HG03135 (cell line): ENCODE data around the gene DCP1B.

ENCODE experiments used
- ATAC-seq: cut with Tn5 transposase; IDR thresholded peaks from one replicate; pipeline ENCODE4 v1.9.1; 2021; ENCODE audit warnings: mild to moderate bottlenecking, moderate library complexity; ENCODE audit not compliant: unreplicated experiment

DCP1B gene

GRCh38 chr12:1935700-1936378 is 68.4 kb downstream of the DCP1B start:
- ATAC-seq: no peak

- no peak for ATAC-seq
Measured at GRCh38 chr12:1935242-1935641, 69.0 kb downstream of the DCP1B start.

GRCh38 chr12:1934831-1935230 is 69.4 kb downstream of the DCP1B start:
- ATAC-seq: no peak

GRCh38 chr12:1934068-1934467 is 70.2 kb downstream of the DCP1B start:
- no peak for ATAC-seq

DNA sequence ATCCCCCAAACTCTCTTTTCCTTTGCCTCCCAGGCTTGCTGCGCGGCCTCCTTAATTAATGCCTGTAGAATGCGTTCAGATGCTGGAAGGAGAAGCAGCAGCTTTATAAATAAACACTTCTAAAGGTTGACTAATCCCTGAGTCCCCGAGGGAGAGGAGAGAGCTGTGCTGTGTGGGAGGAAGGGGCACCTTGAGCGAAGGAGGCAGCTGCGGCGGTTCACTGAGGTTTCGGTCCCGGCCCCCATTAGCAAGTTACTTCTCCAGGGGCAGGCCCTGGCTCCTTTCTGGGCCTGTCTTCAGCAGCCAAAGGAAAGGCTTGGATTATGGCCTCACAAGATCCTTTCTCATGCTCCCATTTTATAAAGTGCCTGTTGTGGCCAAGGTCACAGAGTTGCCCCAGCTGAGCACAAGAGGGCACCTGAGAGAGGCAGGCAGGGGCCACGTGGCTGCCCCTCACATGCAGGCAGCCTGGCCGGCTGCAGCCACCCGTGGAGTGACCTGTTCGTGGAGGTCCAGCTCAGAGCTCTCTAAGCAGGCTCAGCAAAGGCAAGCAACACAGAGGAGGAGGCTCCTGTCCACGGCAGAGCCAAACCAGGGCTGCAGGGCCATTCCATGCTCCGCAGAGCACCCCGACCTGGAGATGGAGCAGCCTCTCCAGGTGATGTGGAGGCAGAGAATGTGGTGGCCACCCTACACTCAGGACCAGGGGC is 70.8 kb downstream of the DCP1B start:
- no peak for ATAC-seq

DNA sequence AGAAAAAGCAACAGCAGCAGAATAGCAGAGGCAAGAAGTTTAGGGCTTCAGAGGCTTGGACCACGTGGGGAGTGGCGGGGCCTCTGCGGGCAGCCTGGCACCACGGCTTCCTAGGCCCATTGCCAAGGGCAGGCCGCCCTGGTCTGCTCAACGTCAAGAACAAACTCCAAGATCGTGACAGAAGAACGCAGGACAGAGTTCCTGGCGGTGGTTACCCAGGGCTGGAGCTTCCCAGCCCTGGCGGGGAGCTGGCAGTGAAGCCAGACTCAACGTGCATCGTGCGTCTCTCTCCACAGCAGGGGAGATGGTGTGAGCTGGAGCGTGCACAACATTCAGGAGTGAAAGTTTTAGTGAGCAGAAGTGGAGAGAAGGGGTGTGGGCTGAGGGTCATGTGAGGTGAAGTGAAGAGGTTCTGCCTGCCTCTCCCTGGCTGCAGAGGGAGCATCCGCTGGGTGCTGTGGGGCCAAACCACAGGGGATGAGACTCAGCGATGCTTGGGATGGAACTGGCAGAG is 71.9 kb downstream of the DCP1B start:
- ATAC-seq: no peak

DNA sequence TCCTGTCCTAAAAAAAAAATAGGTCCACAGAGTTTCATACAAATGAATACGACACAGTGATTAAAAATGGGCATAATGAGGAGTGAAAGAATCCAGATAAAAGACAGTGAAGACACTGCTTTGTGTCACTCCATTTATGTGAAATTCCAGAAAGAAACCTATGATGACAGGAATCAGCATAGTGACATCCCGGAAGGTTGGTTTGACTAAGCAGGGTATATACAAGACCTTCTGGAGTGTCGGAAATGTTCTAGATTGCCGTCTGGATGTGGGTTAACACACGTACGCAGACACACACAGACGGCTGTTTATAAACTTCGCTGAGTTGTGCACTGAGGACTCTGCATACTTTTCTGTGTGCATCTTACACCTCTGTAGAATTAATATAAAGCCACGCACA is 72.6 kb downstream of the DCP1B start:
- ATAC-seq: no peak

DNA sequence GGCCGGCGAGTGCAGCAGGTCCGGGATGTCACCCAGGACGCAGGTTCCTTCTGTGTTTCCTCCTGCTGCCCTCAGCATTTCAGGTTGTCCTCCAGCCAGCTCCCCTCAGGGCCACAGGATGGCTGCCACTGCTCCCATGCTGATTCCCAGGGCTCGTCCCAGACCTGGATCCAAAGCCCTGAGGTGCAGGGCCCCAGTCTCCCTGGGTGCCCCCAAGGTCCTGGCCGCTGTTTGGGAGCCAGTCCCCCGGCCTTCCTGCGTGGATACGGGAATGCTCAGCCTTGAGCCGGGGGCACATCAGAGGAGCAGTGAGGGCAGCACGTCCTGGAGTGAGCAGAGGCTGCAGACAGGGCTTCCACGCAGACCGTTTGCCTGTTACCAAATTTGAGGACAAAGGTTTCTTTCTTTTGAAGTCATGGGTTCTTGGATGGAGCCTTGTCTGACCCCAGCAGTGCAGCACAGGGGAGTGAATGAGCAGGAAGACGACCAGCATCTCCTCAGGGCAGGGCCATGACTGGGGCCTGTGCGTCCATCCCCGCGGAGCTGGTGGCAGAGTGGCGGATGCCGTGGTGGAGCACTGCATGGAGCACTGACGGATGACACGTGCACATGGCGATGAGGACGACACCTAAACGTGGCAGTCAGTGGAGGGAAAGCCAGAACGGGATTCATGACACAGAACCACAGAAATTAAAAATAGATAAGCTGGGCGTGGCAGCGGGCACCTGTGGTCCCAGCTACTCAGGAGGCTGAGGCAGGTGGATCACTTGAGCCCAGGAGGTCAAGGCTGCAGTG is 73.3 kb downstream of the DCP1B start:
- no peak for ATAC-seq

DNA sequence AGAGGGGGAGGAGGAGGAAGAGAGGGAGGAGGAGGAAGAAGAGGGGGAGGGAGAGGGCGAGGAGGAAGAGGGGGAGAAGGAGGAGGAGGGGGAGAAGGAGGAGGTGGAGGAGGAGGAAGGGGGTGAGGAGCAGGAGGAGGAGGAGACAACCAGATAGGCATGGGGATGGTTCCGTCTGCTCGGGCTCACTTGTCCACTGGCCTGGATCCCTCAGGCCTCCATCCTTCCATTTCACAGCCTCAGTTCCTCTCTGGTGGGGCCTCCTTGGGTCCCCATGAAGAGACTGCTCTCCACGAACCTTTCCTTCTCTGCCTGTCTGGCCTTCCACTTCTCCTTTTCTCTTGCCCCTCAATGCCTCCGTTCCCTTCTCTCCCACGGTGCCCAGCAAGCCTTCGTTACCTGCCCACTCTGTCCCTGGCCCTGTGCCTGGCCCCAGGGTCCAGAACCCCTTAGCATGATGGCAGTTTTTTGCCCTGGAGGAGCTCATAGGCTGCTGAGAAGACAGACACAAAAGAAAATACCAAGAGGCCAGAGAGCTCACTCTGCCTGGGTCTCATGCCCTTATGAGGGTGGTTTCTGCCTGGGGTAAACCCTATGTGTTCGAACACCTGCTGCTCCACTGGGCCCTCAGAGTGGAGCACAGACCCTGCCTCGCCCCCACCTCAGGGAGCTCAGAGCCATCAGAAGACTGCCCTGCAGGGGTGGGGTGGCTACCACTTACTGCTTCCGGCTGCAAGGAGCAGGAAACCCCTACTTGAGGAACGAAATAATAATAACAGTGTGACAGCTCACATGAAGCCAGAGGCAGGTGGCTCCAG is 74.1 kb downstream of the DCP1B start:
- ATAC-seq: no peak

GRCh38 chr12:1929241-1929984 is 74.8 kb downstream of the DCP1B start:
- ATAC-seq: no peak

GRCh38 chr12:1928439-1929121 is 75.7 kb downstream of the DCP1B start:
- no peak for ATAC-seq

GRCh38 chr12:1927751-1928351 is 76.4 kb downstream of the DCP1B start:
- no peak for ATAC-seq

DNA sequence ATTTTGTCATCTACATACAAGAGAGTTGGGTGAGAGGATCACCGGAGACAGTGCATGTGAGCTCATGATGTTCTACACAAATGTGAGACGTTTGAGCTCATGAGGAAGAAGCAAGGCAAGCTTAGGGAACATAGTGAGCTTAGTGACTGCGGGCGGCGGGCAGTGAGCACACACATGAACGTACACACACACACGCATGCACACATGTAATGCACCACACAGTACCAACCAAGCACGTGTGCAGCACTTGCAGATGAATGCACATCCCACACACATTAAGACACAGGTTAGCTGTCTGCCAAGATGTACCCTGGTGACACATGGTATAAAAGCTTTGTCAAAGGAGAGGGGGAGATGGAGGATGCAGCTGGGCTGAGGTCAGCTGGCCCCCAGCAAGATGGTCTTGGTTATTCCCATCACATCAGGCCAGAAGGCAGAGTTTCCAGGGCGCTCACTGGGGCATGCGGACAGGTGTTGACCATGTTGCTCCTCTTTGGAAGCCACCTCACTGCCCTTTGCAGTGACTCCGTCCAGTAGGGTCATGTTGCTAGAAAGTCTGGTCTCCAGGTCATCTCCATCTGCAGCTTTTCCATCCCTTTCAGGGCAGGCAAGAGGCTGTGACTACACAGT is 77.1 kb downstream of the DCP1B start:
- no peak for ATAC-seq

DNA sequence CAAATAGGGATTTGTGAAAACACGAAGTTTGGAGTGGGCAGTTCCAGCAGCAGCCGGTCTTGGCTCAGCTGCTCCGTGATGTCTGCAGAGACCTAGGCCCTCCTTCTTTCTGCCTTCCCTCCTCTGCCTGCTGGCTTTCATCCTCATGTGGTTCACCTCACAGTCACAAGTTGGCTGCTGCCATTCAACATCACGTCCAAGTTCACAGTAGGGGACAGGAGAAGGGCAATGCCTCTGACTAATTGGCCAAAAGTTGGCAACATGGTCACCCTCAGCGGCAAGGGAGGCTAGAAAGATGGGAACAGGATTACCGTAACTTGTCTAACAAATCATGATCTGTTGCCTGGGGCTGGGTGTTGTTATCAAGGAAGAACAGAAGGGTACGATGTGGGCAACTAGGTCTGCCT is 78.0 kb downstream of the DCP1B start:
- ATAC-seq: no peak

DNA sequence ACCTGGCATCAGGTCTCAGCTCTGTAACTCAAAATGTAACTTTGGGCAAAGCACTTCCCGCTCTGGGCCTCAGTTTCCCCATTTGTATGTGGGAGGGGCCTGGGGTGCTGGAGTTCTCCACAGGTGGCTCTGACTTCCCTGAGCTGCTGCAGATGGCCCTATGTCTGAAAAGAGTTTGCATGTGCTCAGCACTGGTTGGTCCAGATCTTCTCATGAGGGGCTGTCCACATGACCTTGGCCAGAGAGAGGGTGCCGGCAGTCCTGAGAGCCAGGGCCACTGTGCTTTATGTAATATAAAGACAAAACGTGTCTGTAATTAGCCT is 78.6 kb downstream of the DCP1B start:
- ATAC-seq: no peak

GRCh38 chr12:1924996-1925683 is 79.1 kb downstream of the DCP1B start:
- ATAC-seq: no peak

GRCh38 chr12:1922985-1923384 is 81.3 kb downstream of the DCP1B start:
- no peak for ATAC-seq

GRCh38 chr12:1922075-1922709 is 82.1 kb downstream of the DCP1B start:
- ATAC-seq: no peak
